Adrenal gland (tissue), 12 donors: ENCODE data around the gene CABP4. TPM values are rescaled to one million over a fixed set of nuclear protein-coding genes. Genes with fewer than 3 reads are reported as not detected.

ENCODE experiments used
- DNase-seq, 7 donors: peaks; one replicate each; pipeline ENCODE4 v3.0.0-alpha.2; 2019 to 2020
- H3K27ac ChIP-seq, 5 donors: fragments of 200-600 bp; sonication (generic) in 4 of 5; 1 replicate in 3 of 5; 2 replicates in 2 of 5; pipeline versions ENCODE4 v1.5.1 to v1.8.0; 2016 to 2020; ENCODE audit warnings: mild to moderate bottlenecking in 1 of 5
- H3K27me3 ChIP-seq: fragments of 200-600 bp; 2 replicates; pipeline ENCODE4 v1.8.0; 2021
- H3K36me3 ChIP-seq, 2 donors: fragments of 200-600 bp; replicated peaks in 1 of 2; 1 replicate in 1 of 2; 2 replicates in 1 of 2; pipeline versions ENCODE4 v1.5.1 to v1.8.0; 2018 to 2022
- H3K4me1 ChIP-seq, 2 donors: fragments of 200-600 bp; replicated peaks in 1 of 2; 1 replicate in 1 of 2; 2 replicates in 1 of 2; pipeline versions ENCODE4 v1.5.1 to v1.8.0; 2018 to 2021
- H3K4me3 ChIP-seq, 4 donors: fragments of 200-600 bp; sonication (generic) in 3 of 4; one replicate each; pipeline ENCODE4 v1.5.1; 2016 to 2018
- H3K9me3 ChIP-seq, 3 donors: fragments of 200-600 bp; sonication (generic) in 1 of 3; replicated peaks in 1 of 3; 1 replicate in 2 of 3; 2 replicates in 1 of 3; pipeline versions ENCODE4 v1.5.1 to v1.8.0; 2016 to 2021
- POLR2A ChIP-seq, 2 donors: fragments of 450-650 bp; IDR thresholded peaks; one replicate each; pipeline ENCODE4 v1.6.1; 2017; ENCODE audit warnings: antibody characterized with exemption in 2 of 2, mild to moderate bottlenecking in 2 of 2, moderate library complexity in 1 of 2
- WGBS, 4 donors: extraction: QIAGEN DNeasy Blood & Tissue Kit in 2 of 4; methylation state at CpG; one replicate each; pipeline versions ENCODE4 v1.1.5 to v1.1.7; 2013 to 2017; 5-methylcytosine and 5-hydroxymethylcytosine counted together
- intact Hi-C, 2 donors: fragments of 100-400 bp; cut with DNase I; formaldehyde crosslinking; loops; one replicate each; pipeline versions ENCODE4 v1.14.1 to v1.15.0; 2022 to 2023
- polyA plus RNA-seq, 3 donors: library from polyadenylated mRNA; stranded (reverse); fragments of 200-250 nt in 2 of 3; fragments of 350-450 nt in 1 of 3; fragmentation: Illumina TruSeq in 1 of 3; extraction: RNeasy Lipid Tissue Mini Kit (QIAGEN cat#74804) in 1 of 3; gene quantifications; one replicate each; pipeline ENCODE4 v1.2.3, GENCODE V29; 2013 to 2014
- total RNA-seq, 9 donors: library from RNA; depleted of rRNA in 4 of 9; stranded (reverse); fragments of >200 nt in 4 of 9; fragments of 120-200 nt in 1 of 9; fragmentation: NEBNext Ultra II Directional in 1 of 9; extraction: Animal tissue kit (Norgen Biotek cat#: 25700) in 1 of 9; gene quantifications; one replicate each; pipeline versions ENCODE4 v1.1.0 to v1.2.4, GENCODE V29; 2013 to 2023
- TF ChIP-seq, protein P1 (sequence below), 6 experiments: fragments of 450-650 bp in 4 of 6; fragments of 200-600 bp in 2 of 6; sonication (generic) in 1 of 6; IDR thresholded peaks; 1 replicate in 5 of 6; 2 replicates in 1 of 6; pipeline versions ENCODE4 v1.5.1 to v1.8.0; 2016 to 2021; ENCODE audit warnings: antibody characterized with exemption in 6 of 6, mild to moderate bottlenecking in 2 of 6, moderate library complexity in 1 of 6
- donor health status: healthy with polysubstance abuse.
- donor health status: Bipolar disorder and iron deficiency.
- donor health status: DM: yes; HTN: yes; CAD: no.
- donor health status: DM: no; HTN: no; CAD: no.
- donor health status: DM: no; HTN: no; CAD: no.
- donor health status: DM: yes; HTN: yes; CAD: no.

The CABP4 gene
- total and polyA plus RNA-seq, 12 donors: 0.28 to 3.8 (median 1.5) TPM; not detected in 1

DNA sequence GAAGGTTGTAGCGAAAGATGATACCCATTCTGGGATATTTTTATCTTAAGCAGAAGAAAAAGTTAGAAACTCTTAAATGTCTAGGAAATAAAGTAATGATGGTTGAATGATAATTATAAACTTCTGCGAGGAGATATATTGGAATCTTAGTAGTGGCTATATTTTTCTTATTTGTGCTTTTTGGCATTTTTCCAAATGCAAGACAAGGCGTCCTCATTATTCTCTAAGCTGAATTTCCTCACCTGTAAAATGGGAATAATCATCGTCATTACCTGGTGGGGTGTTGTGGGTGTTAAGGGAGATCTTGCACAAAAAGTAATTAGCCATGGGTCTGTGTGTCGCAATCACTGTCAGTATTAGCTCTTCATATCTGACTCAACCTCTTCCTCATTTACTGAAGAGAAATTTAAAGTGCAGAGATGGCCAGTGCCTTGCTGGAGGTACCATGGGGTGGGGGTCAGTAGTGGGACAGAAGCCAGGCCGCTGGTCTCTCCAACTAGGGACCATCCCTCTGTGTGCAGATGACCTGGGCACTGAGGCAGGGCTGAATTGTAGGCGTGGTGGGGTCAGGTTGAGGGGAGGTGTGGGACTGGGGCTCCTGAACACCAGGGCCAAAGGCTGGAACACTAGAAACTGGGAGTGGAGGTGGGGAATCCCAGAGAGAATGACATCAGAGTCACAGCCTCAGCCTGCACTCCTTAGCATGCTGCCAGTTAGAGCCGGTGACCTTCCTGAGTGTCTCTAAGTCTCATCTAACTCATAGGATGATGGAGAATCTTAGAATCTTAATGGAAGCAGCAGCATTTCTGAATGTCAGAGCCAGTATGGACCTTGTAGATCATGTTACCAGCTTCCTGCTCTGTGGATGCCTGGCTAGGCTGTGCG is 45.9 kb downstream of the CABP4 start:
- DNase-seq: no peak
- intact Hi-C loops: loop anchor here in 1 of 2 donors (5.0 kb wide), 1 partner anchor 104 kb away; no protein-coding TSS in a partner anchor
- H3K9me3 ChIP-seq: no peaks in the 10 kb centered on the region
- no peak for TF ChIP-seq POLR2A (IDR thresholded peaks at IDR 0.05)
- TF ChIP-seq, protein P1, sequence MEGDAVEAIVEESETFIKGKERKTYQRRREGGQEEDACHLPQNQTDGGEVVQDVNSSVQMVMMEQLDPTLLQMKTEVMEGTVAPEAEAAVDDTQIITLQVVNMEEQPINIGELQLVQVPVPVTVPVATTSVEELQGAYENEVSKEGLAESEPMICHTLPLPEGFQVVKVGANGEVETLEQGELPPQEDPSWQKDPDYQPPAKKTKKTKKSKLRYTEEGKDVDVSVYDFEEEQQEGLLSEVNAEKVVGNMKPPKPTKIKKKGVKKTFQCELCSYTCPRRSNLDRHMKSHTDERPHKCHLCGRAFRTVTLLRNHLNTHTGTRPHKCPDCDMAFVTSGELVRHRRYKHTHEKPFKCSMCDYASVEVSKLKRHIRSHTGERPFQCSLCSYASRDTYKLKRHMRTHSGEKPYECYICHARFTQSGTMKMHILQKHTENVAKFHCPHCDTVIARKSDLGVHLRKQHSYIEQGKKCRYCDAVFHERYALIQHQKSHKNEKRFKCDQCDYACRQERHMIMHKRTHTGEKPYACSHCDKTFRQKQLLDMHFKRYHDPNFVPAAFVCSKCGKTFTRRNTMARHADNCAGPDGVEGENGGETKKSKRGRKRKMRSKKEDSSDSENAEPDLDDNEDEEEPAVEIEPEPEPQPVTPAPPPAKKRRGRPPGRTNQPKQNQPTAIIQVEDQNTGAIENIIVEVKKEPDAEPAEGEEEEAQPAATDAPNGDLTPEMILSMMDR (IDR thresholded peaks at IDR 0.05): no peak
- H3K36me3 ChIP-seq: peaks cover 0 to 13% of the 10 kb centered on the region in 2 donors
- 91 to 94% (median 92%) methylated on average over 8 to 9 of the region's 9 CpGs for WGBS, 4 donors
- peaks cover 15 to 23% of the 10 kb centered on the region in 2 donors for H3K4me1 ChIP-seq
- no peak overlapping the region for H3K4me3 ChIP-seq
- no peak overlapping the region for H3K27ac ChIP-seq
- no peaks in the 10 kb centered on the region for H3K27me3 ChIP-seq

- no peaks in the 10 kb centered on the region for H3K27me3 ChIP-seq
- no peak overlapping the region for H3K4me3 ChIP-seq
- no peak overlapping the region for H3K27ac ChIP-seq
- H3K4me1 ChIP-seq: peaks cover 16 to 30% of the 10 kb centered on the region in 2 donors
- intact Hi-C loops: loop anchor here in 1 of 2 donors (5.0 kb wide), 1 partner anchor 105 kb away; no protein-coding TSS in a partner anchor
- H3K9me3 ChIP-seq: no peaks in the 10 kb centered on the region
- TF ChIP-seq, protein P1 (IDR thresholded peaks at IDR 0.05): no peak
- TF ChIP-seq POLR2A (IDR thresholded peaks at IDR 0.05): no peak
- DNase-seq: peak in 1 of 7 donors; percentile 11
- peaks cover 0 to 9% of the 10 kb centered on the region in 2 donors for H3K36me3 ChIP-seq
- WGBS, 4 donors: 95 to 98% (median 97%) methylated on average over 14 to 18 of the region's 18 CpGs
Measured at GRCh38 chr11:67501854-67502253, 46.7 kb downstream of the CABP4 start.

DNA sequence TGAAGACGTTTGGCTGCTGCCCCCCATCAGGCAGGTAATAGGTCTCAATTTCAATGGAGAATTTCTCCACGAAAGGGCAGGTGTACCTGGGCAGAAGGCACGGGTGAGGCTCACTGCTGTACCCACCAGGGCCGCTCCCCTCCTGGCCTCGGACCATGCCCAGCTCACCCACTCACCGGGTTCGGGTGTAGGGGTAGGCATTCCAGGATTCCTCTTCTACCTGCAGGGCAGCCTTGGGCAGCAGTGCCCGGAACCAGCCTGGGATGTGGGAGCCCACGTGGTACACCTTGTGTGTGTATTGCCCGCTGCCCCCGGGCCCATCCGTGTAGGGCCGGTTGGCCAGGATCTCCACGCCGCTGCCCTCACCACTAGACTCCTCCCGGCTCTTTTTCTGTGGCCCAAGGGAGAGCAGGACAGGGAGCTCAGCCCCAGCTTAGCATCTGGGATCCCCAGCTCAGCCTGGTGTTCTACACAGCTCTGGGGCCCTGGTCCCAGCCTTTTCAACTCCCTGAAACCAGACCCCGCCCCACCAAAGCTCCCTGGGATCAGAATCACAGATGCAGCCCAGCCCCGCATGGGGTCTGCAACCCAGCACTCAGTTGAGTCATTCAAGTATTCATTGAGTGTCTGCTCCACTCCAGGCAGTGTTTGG is 47.3 kb downstream of the CABP4 start:
- DNase-seq: peak in 1 of 7 donors; percentile 6
- Histone ChIP-seq H3K27ac (no peak overlapping the region), H3K36me3 (peaks cover 0 to 9% of the 10 kb centered on the region in 2 donors), H3K4me1 (peaks cover 22 to 36% of the 10 kb centered on the region in 2 donors), H3K27me3 (no peaks in the 10 kb centered on the region), H3K9me3 (no peaks in the 10 kb centered on the region), H3K4me3 (no peak overlapping the region)
- no peak for TF ChIP-seq POLR2A (IDR thresholded peaks at IDR 0.05)
- TF ChIP-seq, protein P1 (IDR thresholded peaks at IDR 0.05): no peak
- intact Hi-C loops: loop anchor here in 1 of 2 donors (5.0 kb wide), 1 partner anchor 105 kb away; no protein-coding TSS in a partner anchor
- 94 to 98% (median 95%) methylated on average over 12 to 18 of the region's 18 CpGs for WGBS, 4 donors
